NCI-H2227 (cell line): Measurements from ENCODE around the gene CDCA5.
A peak's percentile ranks its signal among the peaks of the same experiment; 100 is the strongest.

Experiments used
- DNase-seq: peaks from one replicate; lab custom pipeline; 2025; ENCODE audit not compliant: unreplicated experiment; lab: John Stamatoyannopoulos, UW

CDCA5 gene

GRCh38 chr11:65107751-65108468 lies 24.1 kb upstream of the CDCA5 start:
- DNase-seq: no peak

DNA sequence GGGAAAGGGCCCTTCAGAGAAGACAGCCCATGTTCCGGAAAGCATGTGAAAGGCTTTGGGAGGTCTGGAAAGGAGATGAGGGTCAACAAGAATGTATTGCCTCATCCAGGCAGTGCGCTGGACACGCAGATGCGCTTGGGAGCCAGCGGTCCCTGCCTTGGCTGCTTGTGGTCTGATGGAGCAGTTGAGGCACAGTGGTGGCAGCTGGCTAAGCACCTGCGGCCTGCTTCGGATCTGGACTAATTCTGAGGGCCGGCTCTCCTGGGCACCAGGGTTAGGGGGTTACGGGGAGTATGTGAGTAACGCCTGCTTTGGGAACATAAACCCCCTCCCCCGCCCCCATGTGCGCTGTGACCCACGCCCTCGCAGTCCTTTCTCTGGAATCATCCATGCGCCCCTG lies 23.2 kb upstream of the CDCA5 start:
- no peak for DNase-seq

DNA sequence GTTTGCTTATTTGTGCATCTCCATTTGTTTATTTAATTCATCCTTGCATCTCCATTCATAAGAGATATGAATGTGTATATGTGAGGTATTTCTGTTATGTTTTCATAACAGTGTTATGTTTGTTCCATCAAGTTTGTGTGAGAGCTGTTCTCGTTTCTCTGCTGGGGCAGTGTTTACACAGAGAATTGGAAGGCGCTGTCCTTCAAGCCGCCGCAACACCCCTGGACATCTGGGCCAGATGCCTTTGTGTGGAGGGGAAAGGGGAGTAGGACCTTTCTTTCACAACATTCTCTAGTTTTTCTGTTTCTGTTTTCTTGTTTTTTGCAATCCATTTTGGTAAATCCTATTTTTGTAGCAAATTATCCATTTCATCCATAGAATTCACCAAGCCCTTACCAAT lies 20.8 kb upstream of the CDCA5 start:
- DNase-seq: no peak

DNA sequence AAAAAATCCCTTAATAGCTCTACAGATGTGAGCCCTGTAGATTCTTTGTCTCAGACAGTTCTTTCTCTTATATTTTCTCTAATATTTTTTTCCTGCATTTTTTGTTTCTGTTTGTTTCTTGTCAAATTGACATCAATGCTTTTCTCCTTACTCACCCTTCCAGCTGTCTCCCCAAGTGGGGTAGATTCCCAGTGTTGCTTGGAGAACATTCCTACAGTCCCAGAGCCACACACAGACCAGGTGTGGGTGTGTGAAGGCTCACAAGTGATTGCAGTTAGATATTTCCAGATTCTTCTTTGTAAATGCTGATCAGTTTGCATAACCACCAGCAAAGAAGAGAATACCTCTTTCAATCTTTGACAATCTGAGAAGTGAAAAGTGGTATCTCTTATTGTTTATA lies 19.6 kb upstream of the CDCA5 start:
- no peak for DNase-seq

DNA sequence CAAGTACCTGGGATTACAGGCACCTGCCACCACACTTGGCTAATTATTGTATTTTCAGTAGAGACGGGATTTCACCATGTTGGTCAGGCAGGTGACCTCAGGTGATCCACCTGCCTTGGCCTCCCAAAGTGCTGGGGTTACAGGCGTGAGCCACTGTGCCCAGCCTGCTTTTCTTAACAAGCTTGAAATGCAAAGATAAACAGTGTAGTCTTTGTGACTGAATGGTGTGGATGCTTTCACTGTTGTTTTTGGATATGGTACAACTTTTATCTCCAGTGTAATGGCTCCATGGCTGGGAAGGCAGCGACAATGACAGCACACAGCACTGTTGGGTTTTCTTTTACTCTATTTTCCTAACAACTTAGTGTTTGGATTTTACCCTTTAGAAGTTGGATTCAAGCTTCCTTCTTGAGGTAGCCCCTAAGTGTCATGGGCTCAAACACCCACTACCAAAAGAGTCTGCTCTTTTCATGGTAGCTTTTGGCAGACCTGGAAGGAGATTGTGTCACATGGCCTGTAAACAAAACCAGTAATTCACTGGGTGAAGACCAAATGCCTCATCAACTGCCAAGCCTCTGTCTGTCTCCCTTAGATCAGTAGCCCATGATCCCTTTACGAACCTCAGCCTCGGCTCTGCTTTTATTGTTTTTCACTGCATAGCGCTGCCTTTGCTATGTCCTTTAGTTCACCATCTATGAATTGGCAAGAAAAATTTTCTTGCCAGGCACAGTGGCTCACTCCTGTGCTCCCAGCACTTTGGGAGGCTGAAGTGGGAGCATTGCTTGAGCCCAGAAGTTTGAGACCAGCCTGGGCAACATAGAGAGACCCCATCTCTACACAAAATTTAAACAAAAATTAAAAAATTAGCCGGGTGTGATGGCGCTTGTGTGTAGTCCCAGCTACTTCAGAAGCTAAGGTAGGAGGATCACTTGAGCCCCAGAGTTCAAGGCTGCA lies 18.6 kb upstream of the CDCA5 start:
- DNase-seq: no peak

GRCh38 chr11:65100674-65101350 lies 17.0 kb upstream of the CDCA5 start:
- no peak for DNase-seq

GRCh38 chr11:65096926-65097325 lies 13.1 kb upstream of the CDCA5 start:
- DNase-seq: no peak

GRCh38 chr11:65095974-65096806 lies 12.3 kb upstream of the CDCA5 start, which contains the start of gene VPS51:
Gene VPS51, plus strand, starts transcription at chr11:65096214. Its CDS starts 37 bp downstream, at chr11:65096251.
- peak; percentile 93 for DNase-seq

DNA sequence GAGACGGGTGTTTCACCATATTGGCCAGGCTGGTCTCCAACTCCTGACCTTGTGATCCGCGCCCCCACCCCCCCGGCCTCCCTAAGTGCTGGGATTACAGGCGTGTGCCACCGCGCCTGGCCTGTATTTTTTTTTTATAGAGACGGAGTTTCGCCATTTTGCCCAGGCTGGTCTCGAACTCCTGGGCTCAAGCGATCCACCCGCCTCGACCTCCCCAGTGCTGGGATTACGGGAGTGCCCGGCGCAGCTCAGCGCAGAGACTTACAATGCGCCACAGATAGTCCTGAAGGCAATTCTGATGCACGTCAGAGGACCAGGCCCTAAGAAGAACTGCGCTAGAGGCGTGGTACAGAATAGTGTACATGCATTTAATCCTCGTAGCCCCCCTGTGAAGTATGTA lies 11.6 kb upstream of the CDCA5 start:
- no peak for DNase-seq

DNA sequence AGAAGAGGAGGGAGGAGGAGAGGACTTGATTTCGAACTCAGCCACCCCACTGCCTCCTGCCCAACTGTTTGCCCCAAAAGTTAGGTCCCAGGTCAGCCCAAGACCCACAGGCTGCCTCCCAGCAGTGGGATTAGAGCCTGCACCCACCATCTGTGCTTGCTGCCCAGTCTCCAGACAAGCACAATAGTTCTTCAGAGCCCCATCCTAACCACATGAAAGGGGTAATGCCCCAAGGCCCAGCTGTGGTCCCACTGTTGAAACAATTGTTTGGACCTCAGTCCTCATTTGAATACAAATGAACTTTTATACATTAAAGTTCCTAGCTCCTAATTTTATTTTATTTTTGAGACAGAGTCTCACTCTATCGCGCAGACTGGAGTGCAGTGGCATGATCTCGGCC lies 6.8 kb upstream of the CDCA5 start:
- DNase-seq: no peak

- DNase-seq: no peak
These were observed 5.8 kb upstream of the CDCA5 start for GRCh38 chr11:65089621-65090020.

DNA sequence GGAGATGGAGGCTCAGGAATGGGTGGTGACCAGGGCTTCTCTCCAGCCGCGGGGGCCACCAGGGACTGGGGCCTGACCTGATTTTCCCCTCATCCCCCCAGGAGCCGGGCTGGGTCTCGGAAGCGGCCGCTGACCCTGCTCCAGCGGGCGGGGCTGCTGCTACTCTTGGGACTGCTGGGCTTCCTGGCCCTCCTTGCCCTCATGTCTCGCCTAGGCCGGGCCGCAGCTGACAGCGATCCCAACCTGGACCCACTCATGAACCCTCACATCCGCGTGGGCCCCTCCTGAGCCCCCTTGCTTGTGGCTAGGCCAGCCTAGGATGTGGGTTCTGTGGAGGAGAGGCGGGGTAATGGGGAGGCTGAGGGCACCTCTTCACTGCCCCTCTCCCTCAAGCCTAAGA lies 4.0 kb upstream of the CDCA5 start:
- no peak for DNase-seq

GRCh38 chr11:65087216-65087615 lies 3.4 kb upstream of the CDCA5 start:
- no peak for DNase-seq

DNA sequence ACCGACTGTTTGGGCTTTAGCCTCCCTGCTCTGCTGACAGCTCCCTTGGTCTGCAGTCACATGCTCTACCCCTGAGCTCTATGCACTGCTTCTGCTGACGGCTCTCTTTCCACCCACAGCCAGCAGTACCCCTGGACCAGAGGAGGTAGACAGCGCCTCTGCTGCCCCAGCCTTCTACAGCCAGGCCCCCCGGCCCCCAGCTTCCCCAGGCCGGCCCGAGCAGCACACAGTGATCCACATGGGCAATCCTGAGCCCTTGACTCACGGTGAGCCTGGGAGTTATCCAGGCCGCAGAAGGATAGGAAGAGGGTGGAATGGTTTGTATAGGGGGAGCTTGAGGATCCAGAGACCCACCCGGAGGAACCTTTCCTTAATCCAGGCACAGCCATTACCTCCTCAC lies 3.0 kb upstream of the CDCA5 start:
- DNase-seq: no peak

DNA sequence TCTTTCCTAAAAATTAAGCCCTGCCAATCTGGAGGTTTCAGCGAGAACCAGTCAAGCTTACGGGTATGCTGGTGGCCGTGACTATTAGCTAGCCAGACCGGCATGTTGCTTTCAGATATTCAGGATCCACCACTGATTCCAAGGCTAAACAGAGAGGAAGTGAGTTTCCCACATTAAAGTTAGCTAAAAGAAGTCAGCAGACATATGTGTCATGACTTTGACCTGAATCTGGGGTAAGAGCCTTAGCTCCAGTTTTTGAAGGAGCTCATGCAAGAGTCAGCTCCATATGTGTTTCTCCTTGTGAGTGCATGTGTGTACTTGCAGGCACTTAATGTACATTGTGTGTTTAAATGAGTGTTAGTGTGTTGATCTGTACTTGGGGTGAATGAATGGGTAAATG lies 1.6 kb upstream of the CDCA5 start:
- DNase-seq: no peak

DNA sequence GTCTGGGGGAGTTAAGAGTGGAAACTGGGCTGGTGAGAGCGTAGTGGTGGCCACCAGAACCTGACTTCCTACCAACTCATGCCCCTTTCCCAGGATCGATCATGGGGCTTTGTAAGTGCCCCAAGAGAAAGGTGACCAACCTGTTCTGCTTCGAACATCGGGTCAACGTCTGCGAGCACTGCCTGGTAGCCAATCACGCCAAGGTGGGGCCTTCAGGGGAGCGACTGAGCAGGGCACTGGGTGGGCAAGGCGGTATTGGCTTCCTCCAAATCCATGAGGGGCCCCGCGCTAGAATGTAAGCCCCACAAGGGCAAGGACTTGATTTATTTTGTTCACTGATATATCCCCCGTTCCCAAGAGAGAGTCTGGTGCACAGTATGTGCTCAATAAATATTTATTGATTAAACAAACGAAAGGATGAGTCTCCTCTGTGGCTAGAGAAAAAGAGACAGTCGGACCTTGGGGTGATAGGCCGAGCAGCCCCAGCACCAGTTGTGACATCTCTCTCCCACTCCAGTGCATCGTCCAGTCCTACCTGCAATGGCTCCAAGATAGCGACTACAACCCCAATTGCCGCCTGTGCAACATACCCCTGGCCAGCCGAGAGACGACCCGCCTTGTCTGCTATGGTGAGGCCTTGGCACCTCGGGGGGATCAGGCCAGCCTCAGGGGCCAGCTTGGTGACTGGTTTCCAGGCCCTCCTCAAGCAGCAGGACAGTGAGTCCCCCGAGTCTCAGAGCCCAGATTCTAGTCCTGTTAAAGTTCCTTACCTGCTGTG lies 947 bp upstream of the CDCA5 start:
- no peak for DNase-seq

GRCh38 chr11:65083134-65083833 lies 556 bp downstream of the CDCA5 start:
- no peak for DNase-seq

DNA sequence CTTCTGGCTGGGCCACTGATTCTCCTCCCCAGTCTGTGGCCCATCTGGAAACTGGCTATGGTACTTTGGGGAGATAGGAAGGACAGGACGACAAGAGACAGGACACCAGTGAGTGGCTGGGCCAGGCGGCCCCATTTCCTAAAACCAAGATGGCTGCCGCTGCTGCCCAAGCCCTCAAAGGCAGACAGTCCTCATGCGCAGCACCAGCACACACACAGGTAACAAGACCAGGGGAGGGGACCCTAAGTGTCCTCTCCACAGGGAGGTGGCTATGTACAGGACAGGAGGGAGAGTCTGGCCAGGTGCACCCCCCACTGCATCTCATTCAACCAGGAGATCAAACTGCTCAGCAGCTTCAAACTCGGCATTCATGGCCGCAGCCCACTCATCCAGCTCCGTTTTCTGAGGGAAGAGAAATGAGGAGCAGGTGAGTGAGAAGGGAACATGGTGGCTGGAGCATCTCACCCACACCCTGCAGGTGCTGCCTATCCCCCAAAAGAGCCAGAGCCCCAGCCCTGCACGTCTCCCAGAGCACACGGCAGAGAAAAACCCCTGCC lies 5.0 kb downstream of the CDCA5 start:
- DNase-seq: no peak

DNA sequence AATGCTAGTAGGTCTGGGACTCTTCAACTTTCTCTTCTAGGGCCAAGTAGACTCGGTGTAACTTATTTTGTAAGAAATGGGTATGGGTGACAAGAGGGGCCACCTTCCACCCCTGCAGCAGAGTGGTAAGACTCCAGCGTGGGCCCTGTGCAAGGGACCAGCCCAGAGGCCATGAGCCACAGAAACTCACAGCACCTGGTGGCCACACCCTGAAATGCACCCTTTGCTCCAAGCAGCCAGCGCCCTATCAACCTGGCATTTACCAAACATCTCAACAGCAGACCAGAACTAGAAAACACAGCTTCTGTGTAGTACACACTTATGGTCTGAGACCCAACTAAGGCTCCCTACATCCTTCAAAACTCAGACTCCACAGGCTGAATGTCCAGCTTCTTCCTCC lies 5.7 kb downstream of the CDCA5 start:
- DNase-seq: peak; percentile 48
